Effector memory CD4-positive, alpha-beta T cell (primary cell): ENCODE measurements around the gene PPP3CA.
A peak's percentile ranks its signal among the peaks of the same experiment; 100 is the strongest.

ENCODE experiments used
- DNase-seq, 3 donors: peaks; one replicate each; pipeline ENCODE4 v3.0.0-alpha.2; 2020
- H3K27ac ChIP-seq: 2 replicates; pipeline ENCODE4 v1.7.0; 2013; ENCODE audit warnings: mild to moderate bottlenecking, low read length, moderate library complexity; ENCODE audit not compliant: insufficient read depth, poor library complexity, severe bottlenecking
- H3K27me3 ChIP-seq: replicated peaks from 2 replicates; pipeline ENCODE4 v1.7.0; 2013; ENCODE audit warnings: mild to moderate bottlenecking, low read length; ENCODE audit not compliant: insufficient read depth, control insufficient read depth, poor library complexity, severe bottlenecking
- H3K36me3 ChIP-seq: 2 replicates; pipeline ENCODE4 v1.7.0; 2013; ENCODE audit warnings: mild to moderate bottlenecking, low read length, moderate library complexity; ENCODE audit not compliant: control insufficient read depth, insufficient read depth
- H3K4me1 ChIP-seq: 2 replicates; pipeline ENCODE4 v1.7.0; 2013; ENCODE audit warnings: low read length, mild to moderate bottlenecking; ENCODE audit not compliant: control insufficient read depth, insufficient read depth, poor library complexity, severe bottlenecking
- H3K4me3 ChIP-seq: 2 replicates; pipeline ENCODE4 v1.7.0; 2013; ENCODE audit warnings: low read length, low read depth, mild to moderate bottlenecking; ENCODE audit not compliant: insufficient read depth, poor library complexity, severe bottlenecking
- H3K9me3 ChIP-seq: 2 replicates; pipeline ENCODE4 v1.7.0; 2013; ENCODE audit warnings: mild to moderate bottlenecking, low read length, moderate library complexity; ENCODE audit not compliant: control insufficient read depth

The PPP3CA gene

DNA sequence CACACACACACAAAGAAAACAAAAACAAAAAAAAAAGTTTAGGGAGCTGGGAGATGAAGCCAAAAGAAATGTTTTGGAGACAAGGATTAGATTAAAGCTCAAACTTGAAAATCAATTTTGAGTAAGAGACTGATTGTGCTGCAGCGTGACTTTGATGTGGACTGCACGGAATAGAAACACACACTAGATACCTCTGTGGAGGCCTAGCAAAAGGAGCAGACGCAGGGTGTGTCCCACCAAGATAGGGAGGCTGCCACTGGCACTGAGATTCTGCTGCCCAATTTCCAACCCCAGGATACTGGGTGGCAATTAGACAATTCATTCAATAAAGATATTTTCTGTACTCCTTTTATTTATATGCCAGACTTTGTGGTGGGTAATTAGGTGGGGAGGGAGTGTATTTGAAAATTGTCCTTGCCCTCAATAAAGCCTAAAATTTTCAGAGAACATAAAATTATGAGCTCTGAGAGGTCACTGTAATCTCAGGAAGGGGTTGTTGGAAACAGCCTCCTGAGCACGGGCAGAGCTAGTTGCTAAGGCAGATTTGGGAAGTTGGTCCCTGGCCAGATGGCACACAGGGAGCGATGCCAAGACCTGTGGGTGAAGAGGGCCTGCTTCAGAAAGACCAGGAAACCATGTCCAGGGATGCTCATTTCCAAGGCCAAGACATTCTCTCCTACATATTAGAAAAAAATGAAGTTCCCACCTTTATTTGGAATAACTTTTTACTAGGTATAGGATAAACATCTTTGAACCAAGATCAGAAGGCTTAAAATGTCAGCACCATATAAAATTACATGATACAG lies 1.9 kb upstream of the PPP3CA start:
- H3K4me1 ChIP-seq = peaks cover 16% of the 10 kb centered on the region
- H3K4me3 ChIP-seq = no peak overlapping the region
- DNase-seq = no peak
- H3K9me3 ChIP-seq = no peaks in the 10 kb centered on the region
- H3K27me3 ChIP-seq = no peaks in the 10 kb centered on the region
- no peaks in the 10 kb centered on the region for H3K36me3 ChIP-seq
- no peak overlapping the region for H3K27ac ChIP-seq

DNA sequence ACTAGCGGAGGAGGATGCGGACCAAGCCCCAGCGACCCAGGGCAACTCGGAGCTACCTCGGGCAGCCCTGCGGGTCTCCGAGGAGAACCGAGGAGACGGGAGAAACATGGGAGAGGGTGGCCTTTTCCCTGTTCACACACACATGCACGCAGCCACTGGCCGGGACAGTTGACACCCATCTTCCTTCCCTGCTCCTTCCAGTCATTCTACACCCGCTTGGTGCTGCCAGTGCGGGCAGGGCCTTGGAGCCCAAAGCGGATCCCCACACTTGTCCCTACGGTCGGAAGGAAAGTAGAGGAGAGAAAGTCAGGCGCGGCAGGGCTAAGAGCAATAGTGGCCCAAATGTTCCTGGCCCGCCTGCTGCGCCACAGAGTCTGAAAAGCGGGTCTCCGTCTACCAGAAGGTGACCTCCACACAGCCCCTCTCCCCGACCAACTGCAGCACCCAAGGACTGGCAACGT lies 1.1 kb upstream of the PPP3CA start:
- peak overlapping the region; percentile 95 for H3K4me3 ChIP-seq
- H3K27me3 ChIP-seq = no peaks in the 10 kb centered on the region
- no peaks in the 10 kb centered on the region for H3K9me3 ChIP-seq
- peaks cover 16% of the 10 kb centered on the region for H3K4me1 ChIP-seq
- H3K27ac ChIP-seq = peak overlapping the region; percentile 86
- DNase-seq = no peak
- H3K36me3 ChIP-seq = no peaks in the 10 kb centered on the region

DNA sequence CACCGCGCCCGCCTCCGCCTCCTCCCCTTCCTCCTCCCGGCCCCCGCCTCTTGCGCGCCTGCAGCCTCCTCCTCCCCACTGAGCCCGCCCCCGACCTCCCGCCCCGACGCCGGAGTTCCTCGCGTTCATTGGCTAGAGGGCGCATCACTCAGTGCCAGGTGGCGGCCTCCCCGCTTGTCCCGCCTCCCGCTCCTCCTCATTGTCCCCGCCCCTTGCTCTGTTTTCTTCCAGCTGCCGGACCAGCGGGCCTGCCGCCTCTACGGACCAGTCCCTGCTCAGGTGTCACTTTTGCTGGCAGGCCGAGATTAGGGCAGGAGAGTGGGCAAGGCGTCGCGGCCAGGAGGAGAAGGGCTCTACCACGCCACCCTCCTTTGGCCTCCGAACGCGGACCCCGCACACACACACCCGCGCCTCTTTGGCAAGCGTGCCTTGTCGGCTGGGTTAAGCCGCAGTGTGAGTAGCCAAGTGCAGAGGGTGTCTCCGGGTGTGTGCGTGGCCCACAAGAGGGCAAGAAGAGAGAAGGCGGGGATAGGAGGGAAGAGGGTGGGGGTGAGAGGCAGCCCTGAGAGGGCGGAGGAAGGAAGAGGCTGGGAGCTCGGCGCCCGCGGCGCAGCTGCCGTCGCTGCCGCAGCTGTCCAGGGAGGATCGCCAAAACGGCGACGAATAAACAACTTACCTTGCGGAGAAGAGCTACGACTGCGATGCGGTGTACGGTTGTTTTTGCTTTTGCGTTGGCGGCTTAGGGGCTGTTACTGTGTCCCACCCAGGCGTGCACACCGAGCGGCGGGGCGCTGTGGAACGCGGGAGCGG lies 436 bp upstream of the PPP3CA start:
- Histone ChIP-seq H3K36me3 (no peaks in the 10 kb centered on the region), H3K9me3 (no peaks in the 10 kb centered on the region), H3K4me3 (peak overlapping the region; percentile 95), H3K27ac (peak overlapping the region; percentile 86), H3K4me1 (peaks cover 16% of the 10 kb centered on the region), H3K27me3 (no peaks in the 10 kb centered on the region)
- peak; percentile 97 to 99 (median 98) for DNase-seq

DNA sequence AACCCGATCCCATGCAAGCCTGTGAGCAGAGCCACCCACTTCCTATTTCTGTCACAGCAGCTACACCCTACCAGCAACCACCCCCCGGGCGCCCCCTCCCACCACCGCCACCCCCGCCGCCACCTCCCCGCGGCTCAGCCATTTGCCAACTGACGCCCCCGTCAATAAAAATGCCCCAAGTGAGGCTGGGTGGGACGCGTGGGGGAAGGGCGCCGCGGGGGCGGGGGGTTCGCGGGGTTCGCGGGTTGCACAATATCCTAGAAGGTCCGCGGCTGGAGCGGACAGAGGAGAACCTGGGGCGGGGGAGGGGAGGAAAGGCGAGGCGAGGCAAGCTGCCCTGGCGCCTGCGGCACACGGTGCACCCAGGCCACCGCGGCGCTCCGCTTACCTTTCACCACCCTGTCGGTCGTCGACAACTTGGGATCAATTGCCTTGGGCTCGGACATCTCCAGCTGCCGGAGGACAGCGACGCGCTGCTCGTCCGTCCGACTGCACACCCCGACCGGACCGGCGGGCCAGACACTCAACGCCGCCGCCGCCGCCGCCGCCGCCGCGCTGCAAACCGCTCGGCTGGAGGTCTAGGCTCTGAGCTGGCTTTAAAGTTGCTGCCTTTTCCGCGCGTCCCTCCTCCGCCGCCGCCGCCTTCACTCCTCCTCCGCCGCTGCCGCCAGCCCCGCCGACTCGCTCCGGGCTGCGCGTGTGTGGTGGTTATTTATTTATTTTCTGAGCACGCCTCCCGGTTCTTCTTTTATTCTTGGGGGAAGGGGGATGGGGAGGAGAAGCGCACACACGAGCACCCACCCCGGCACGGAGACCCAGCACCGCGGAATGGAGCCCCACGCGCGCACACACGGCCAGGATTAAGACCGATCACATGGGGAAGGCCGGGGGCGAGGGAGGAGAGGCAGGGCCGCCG lies 717 bp downstream of the PPP3CA start:
- Histone ChIP-seq H3K9me3 (no peaks in the 10 kb centered on the region), H3K36me3 (no peaks in the 10 kb centered on the region), H3K4me1 (peaks cover 16% of the 10 kb centered on the region), H3K27ac (peak overlapping the region; percentile 86), H3K27me3 (no peaks in the 10 kb centered on the region), H3K4me3 (peak overlapping the region; percentile 95)
- DNase-seq = peak; percentile 39 to 58 (median 50)

DNA sequence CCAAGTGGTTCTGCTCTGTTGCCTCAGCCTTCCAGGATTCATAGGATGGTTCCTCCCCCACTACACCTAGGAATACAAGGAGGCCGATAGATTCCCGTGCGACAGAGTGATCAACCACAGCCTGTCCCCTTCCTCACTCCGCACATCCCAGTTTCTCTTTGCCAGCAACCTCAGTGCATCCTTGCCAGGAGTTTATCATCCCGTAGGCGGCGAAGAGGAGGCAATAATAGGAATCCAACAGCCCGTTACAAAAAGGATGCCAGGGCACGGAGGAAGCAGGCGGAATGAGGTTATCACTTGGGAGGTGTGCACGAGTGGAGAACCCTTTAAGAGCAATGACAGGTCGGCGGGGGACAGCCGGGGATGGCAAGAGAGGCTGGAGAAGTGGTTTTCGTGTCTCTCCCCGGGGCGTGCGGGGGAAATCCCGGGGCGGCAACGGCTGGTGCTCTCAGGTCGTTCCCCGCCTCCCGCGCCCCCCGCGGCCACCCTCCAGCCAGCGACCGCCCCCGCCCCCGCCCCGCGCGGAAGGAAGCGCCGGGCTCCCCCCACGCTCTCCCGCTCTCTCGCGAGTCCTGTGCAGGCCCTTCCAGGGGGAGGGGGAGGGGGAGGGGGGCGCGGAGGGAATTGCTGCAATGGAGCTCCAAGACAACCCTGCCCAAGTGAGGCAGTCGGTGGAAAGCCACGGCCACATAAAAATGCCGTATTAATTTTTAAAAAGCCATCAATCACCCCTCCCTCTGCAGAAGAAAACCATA lies 1.6 kb downstream of the PPP3CA start:
- H3K4me1 ChIP-seq = peaks cover 16% of the 10 kb centered on the region
- peak overlapping the region; percentile 86 for H3K27ac ChIP-seq
- peak overlapping the region; percentile 95 for H3K4me3 ChIP-seq
- peak; percentile 65 to 69 (median 69) for DNase-seq
- no peaks in the 10 kb centered on the region for H3K36me3 ChIP-seq
- no peaks in the 10 kb centered on the region for H3K9me3 ChIP-seq
- H3K27me3 ChIP-seq = no peaks in the 10 kb centered on the region

DNA sequence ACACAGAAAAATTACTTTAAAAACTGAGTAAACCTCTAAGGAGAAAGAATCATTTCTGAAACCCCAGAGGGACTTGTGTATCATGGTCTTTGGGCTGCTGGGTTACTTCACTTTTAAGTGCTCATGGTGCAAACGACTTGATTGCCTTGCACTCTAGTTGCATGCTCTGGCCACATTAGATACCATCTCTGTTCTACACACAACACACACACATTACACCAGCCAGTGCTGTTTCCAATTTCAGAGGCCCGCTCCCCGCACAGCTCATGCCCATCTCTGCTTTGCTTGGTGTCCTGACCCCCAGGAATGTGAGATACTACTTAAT lies 2.1 kb downstream of the PPP3CA start:
- DNase-seq = no peak
- Histone ChIP-seq H3K4me1 (peaks cover 16% of the 10 kb centered on the region), H3K9me3 (no peaks in the 10 kb centered on the region), H3K27me3 (no peaks in the 10 kb centered on the region), H3K36me3 (no peaks in the 10 kb centered on the region), H3K27ac (peak overlapping the region; percentile 86), H3K4me3 (peak overlapping the region; percentile 95)

DNA sequence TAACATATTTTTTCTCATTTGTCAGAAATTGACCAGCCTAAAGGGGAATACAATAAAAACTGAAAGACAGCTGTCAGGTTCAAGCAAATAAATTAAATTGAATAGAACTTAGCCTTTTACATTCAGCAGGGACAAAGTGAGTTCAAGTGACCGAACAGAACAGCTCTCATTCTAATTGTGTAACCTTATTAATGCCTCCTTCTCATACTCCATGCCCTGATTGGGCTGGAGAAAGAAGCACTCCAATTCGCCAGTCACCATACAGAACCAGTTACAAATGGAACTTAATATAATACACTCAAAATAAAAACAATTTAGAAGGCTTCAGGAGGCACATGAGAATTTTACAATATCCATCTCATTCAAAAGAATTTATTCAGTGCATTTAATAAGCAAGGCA lies 8.0 kb downstream of the PPP3CA start:
- no peak for DNase-seq
- Histone ChIP-seq H3K36me3 (no peaks in the 10 kb centered on the region), H3K9me3 (no peaks in the 10 kb centered on the region), H3K27ac (no peak overlapping the region), H3K27me3 (no peaks in the 10 kb centered on the region), H3K4me1 (peaks cover 8% of the 10 kb centered on the region), H3K4me3 (no peak overlapping the region)

DNA sequence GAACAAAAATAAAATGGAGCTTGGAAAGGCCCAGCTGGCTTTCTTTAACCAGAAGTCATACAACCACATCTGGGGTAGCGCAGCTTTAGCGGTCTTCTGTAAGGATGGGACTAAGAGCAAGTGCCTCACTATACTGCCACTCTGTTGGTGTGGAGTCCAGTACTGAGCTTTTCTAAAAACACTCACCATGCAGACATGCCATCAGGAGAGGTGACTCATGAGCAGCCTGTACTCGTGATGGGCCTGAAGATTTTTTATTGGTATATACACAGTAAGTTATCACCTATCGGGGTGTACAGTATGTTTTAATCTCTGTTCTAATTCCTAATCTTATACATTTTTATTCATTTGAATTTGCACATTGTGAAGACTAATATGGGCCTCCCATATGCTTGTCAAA lies 9.6 kb downstream of the PPP3CA start:
- DNase-seq = no peak
- Histone ChIP-seq H3K4me1 (peaks cover 8% of the 10 kb centered on the region), H3K36me3 (no peaks in the 10 kb centered on the region), H3K27me3 (no peaks in the 10 kb centered on the region), H3K27ac (no peak overlapping the region), H3K4me3 (no peak overlapping the region), H3K9me3 (no peaks in the 10 kb centered on the region)

DNA sequence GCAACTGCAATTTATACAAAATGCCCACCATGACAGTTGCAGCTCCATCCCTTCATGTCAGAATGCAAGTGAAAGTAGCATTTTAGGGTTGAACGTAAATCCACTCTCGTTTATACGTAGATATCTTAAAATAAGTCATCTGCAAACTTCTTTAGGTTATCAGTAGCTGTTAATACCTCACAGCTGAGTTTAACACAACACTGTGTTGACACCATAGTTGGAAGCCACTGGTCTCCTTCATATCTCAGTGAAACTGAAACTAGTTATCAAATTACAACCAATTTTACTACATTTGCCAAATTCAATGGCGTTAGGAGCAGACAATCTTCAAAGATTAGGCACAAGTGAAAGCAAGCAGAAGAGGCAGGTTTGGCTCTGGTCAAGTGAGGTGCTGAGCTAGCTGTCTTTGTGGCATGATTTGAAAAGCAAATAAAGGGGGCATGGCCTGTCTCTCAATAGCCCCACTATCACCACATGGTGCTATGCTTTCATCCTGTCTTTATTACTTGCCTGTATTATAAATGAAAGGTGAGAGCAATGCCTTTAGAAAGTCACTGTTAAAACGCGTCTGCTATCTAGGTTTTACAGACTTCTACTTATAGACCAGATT lies 12.3 kb downstream of the PPP3CA start:
- DNase-seq = no peak
- H3K4me1 ChIP-seq = peaks cover 8% of the 10 kb centered on the region
- H3K27ac ChIP-seq = no peak overlapping the region
- H3K36me3 ChIP-seq = no peaks in the 10 kb centered on the region
- H3K9me3 ChIP-seq = no peaks in the 10 kb centered on the region
- H3K27me3 ChIP-seq = no peaks in the 10 kb centered on the region
- no peak overlapping the region for H3K4me3 ChIP-seq
